ENCODE results near the gene NEK6.
A peak's percentile ranks its signal among the peaks of the same experiment; 100 is the strongest.

The NEK6 gene

GRCh38 chr9:124257844-124258606 is at the start of gene NEK6:
NEK6 (plus strand) TSS chr9:124257949; CDS start chr9:124301965, 44,016 bp downstream.
- DNase-seq: no peak

- DNase-seq: no peak
Observed at GRCh38 chr9:124208571-124208970, 49.2 kb upstream of the NEK6 start.

GRCh38 chr9:124209279-124209678 is 48.5 kb upstream of the NEK6 start:
- no peak for DNase-seq

GRCh38 chr9:124209774-124210173 is 48.0 kb upstream of the NEK6 start:
- DNase-seq: no peak

- no peak for DNase-seq
Observed at GRCh38 chr9:124210697-124211096, 47.1 kb upstream of the NEK6 start.

- no peak for DNase-seq
Observed at GRCh38 chr9:124212381-124213050, 45.2 kb upstream of the NEK6 start.

GRCh38 chr9:124213396-124213795 is 44.4 kb upstream of the NEK6 start:
- no peak for DNase-seq

- no peak for DNase-seq
Observed at GRCh38 chr9:124214116-124214515, 43.6 kb upstream of the NEK6 start.

GRCh38 chr9:124214596-124215367 is 43.0 kb upstream of the NEK6 start:
- DNase-seq: no peak

GRCh38 chr9:124215368-124215910 is 42.3 kb upstream of the NEK6 start:
- no peak for DNase-seq

GRCh38 chr9:124215956-124216355 is 41.8 kb upstream of the NEK6 start:
- DNase-seq: no peak

GRCh38 chr9:124216474-124217176 is 41.1 kb upstream of the NEK6 start:
- no peak for DNase-seq

- DNase-seq: no peak
Observed at GRCh38 chr9:124217836-124218437, 39.8 kb upstream of the NEK6 start.

GRCh38 chr9:124218438-124218982 is 39.2 kb upstream of the NEK6 start:
- no peak for DNase-seq

- no peak for DNase-seq
Observed at GRCh38 chr9:124218987-124219461, 38.7 kb upstream of the NEK6 start.

- peak; percentile 86 for DNase-seq
Observed at GRCh38 chr9:124220946-124221451, 36.8 kb upstream of the NEK6 start.

- no peak for DNase-seq
Observed at GRCh38 chr9:124221676-124222075, 36.1 kb upstream of the NEK6 start.

- DNase-seq: no peak
Observed at GRCh38 chr9:124222109-124222508, 35.6 kb upstream of the NEK6 start.

- DNase-seq: peak; percentile 55
Observed at GRCh38 chr9:124222918-124223720, 34.6 kb upstream of the NEK6 start.

- no peak for DNase-seq
Observed at GRCh38 chr9:124225945-124226344, 31.8 kb upstream of the NEK6 start.

GRCh38 chr9:124228516-124228915 is 29.2 kb upstream of the NEK6 start:
- no peak for DNase-seq
